Stimulated activated naive CD4-positive, alpha-beta T cell (primary cell): Measurements from ENCODE around the gene TAS2R60.
"Not testable (repeated sequence)": the region's sequence is repeated elsewhere in the genome, so short reads cannot be mapped to it uniquely, and the experiment has no call there.

ENCODE experiments used
- DNase-seq, 6 experiments: peaks; one replicate each; lab custom pipeline; 2025; lab: John Stamatoyannopoulos, UW

The TAS2R60 gene

GRCh38 chr7:143443153-143443552 is at the start of gene TAS2R60:
TAS2R60 (plus strand) TSS chr7:143443453; CDS start chr7:143443453, 0 bp downstream.
- DNase-seq, result no peak

- DNase-seq, result no peak
These were observed 49.2 kb upstream of the TAS2R60 start for GRCh38 chr7:143394068-143394467.

DNA sequence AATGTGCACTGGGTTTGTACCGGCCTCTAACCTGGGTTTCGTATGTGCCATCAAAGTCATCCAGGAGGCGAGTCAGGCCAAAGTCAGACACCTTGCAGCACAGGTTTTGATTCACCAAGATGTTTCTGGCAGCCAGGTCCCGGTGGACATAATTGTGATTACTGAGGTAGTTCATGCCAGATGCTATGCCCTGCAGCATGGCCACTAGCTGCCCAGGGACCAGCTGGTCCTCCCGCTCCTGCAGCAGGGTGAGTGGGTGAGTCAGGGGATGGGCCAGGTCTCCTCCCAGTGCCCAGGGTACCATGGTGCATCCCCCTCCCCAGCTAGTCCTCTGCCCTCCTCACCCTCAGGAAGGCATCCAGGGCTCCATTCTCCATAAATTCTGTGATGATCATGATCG is 48.5 kb upstream of the TAS2R60 start:
- no peak for DNase-seq

- no peak for DNase-seq
These were observed 47.8 kb upstream of the TAS2R60 start for GRCh38 chr7:143395187-143396149.

GRCh38 chr7:143396182-143396581 is 47.1 kb upstream of the TAS2R60 start:
- no peak for DNase-seq

DNA sequence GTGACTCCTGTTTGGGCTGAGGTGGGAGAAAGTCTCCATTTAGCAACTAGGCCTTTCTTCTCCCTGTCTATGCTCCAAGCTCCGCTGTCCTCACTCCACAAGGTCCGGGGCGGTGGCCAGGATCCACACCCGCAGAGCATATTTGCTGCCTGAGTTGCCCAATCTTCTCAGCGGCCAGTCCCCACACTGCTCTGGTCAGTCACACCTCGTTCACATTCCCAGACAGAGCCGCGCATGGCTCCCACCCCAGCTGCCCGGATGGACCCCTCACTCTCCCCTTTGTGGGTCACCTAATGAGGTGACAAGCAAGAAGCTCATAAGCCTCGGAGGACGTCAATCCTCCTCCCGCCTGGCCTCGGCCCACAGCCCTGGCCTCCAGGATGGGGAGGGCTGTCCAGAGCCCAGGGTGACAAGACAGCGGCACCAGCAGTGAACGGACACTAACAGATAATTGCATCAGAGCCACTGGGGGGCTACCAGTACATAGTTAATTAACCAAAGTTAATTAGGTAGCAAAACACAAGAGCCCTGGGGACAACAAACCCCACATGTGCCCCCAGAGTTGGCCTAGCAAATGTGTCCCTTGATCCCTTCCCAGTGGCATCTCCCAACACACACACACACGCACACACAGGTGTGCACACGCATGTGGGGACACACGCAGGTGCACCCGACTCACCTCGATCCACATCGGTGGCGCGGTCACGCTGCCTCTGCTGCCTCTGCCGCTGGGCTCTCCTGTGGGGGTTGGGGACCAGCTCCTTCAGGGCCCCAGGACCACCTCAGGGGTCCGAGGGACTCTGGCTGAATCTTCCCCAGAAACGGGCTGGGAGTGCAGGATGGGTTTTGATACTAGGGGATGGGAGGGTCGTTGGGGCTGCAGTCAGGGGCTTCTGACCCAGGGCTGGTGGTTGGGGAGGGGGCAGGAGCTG is 46.4 kb upstream of the TAS2R60 start:
- DNase-seq, result no peak

DNA sequence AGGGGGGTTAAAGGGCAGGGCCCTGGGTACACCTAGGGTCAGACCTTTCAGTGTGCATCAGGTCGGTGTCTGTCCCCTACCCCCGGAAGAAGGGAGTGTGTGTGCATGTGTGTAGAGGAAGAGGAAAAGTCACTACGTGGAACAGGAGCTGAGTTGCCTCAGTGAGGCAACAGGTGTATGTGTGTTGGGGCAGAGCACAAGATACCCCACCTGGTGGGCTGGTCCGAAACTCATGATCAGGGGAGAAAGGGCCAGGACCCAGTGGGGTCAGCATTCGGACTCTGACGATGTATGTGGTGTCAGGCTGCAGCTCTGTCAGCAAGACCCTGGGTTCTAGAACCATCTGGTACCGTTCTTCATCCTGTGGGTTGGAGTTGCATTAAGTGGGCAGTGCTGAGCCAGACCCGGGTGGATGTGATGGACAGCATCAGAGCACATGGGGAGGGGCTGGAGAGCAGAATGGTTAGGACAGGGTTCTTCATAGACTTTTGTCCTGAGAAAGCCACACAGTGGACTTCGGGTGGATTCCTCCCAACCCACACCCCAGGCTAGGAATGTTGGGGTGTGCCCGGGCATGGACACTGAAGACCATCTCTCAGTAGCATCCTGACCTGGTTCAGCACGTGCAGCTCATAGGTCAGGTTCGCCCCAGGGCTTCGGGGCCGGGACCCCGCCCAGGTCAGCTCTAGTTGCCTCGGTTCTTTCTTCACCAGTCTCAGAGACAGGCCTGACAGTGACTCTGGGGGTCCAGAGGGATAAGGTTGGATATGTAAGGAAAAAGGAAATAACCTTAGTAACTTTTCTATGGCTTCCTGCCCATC is 45.3 kb upstream of the TAS2R60 start:
- no peak for DNase-seq

DNA sequence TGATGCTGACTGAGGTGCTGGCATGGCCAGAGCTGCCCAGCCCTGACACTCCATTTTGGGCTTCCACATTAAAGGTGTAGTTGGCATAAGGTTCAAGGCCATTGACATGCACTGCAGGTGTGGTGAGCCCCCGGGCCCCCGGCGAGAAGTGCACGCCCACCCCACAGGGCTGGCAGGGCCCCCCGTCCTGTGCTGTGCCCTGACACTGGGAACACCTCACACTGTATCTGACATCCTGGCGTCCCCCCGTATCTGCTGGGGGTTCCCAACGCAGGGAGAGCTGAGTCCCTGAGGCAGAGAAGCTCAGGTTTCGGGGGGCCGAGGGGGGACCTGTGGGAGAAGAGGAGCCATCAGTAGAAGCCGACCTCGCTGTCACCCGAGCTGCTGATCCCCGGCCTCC is 44.6 kb upstream of the TAS2R60 start:
- no peak for DNase-seq

GRCh38 chr7:143399151-143399550 is 44.1 kb upstream of the TAS2R60 start:
- DNase-seq, result no peak

DNA sequence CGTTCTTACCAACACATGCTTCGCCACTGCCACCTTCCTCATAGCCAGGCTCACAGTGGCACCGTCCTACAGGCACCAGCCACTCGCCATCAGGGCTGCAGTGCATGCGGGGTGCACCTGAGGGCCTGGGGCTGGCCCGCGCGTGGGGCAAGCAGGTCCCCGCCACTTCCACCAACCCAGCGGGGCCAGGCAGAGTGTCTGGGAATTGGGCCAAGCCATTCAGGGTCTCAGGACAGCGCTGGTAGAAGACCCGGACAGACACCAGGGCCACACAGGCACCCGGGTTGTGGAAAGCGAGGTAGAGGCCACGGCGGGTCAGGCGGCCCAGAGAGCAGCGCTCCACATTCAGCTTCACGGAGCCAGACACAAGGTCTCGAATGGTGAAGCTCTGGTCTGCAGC is 43.6 kb upstream of the TAS2R60 start:
- no peak for DNase-seq

GRCh38 chr7:143401265-143401664 is 42.0 kb upstream of the TAS2R60 start:
- no peak for DNase-seq

DNA sequence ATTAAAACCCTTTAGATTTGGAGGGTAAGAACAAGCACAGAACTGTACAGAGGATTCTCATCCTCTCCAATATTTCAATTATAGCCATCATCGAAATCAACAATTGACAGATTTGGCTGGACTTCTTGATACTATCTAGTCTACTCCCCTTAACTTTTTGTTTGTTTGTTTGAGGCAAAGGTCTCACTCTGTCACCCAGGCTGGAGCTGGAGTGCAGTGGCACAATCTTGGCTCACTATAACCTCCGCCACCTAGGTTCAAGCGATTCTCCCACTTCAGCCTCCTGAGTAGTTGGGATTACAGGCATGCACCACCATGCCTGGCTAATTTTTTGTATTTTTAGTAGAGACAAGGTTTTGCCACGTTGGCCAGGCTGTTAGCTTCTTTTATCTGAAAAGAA is 41.0 kb upstream of the TAS2R60 start:
- not testable (repeated sequence) for DNase-seq

GRCh38 chr7:143405173-143406001 is 37.9 kb upstream of the TAS2R60 start:
- no peak for DNase-seq

GRCh38 chr7:143406002-143406357 is 37.3 kb upstream of the TAS2R60 start:
- DNase-seq, result no peak

GRCh38 chr7:143407287-143408251 is 35.7 kb upstream of the TAS2R60 start:
- DNase-seq, result peak in 5 of 6 experiments; percentile 14 to 71 (median 52)

- DNase-seq, result no peak
These were observed 35.0 kb upstream of the TAS2R60 start for GRCh38 chr7:143408252-143408685.

DNA sequence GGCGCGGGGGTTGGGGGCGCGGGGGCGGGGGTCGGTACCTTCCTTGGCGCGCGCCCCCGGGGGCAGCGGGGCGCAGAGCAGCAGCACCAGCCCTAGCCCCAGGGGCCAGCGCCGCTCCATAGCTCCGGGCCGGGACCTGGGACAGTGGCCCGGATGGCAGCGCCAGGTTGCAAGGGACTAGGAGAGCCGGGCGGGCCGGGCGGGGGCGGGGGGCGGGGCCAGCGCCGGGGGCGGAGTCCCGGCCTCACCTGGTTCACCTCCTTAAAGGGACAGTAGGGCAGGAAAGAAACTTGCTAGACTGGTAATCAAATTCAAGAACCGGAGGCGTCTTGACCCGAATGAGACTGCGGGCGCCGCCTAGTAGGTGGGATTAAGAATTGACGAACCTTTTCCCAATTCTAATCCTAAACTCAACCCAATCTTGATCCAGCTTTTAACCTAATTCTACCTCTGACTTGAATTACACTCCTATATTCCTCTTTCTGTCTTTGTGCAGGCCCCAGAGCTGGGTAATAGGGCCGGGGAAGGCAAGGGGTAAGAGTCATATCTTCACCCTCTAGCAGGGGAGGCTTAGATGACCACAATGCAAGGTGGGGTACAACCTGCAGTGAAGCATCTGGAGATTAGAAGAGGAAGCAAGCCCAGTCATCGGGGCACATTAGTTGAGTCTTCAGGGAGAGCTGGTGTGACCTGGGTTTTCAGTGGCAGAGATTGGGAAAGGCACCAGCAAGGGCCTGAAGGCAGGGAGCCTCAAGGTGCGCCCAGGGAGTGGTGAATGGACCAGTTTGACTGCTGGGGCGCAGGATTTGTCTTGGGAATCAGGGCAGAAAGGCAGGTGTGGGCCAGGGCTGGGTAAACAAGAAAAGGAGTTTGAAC is 34.3 kb upstream of the TAS2R60 start, which contains the start of gene EPHA1:
Gene EPHA1 (minus strand): TSS at position 171 of the 876 bp plus-strand sequence. CDS start 51 bp downstream, at position 120.
- DNase-seq, result peak; percentile 60 to 76 (median 69)

DNA sequence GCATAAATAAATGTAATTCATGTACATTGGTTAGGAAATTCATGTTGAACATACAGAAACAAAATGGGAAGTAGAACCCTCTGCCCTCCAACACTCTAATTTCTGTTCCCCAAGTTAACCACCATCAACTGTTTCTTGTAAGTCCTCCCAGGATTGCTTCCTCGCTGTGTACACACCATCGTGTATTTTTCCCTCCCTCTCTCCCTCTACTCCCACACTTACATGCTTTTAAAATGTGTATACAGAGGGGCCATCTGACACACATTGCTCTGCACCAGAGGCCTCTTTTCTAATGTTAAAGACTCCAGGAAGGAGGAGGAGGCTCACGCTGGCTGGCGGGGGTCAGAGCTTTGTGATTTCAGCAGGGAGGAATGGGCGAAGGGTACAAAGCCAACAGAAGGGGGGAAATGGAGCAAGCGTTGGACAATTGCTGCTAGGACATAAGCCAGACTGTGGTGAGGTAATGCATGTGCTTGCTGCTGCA is 32.7 kb upstream of the TAS2R60 start:
- no peak for DNase-seq
